Hematopoietic multipotent progenitor cell treated with erythropoietin and hydrocortisone succinate and interleukin-3 and kit ligand, for 4 days (in vitro differentiated cells): Measurements from ENCODE around the gene CTNNBL1.
"Not testable (repeated sequence)": the region's sequence is repeated elsewhere in the genome, so short reads cannot be mapped to it uniquely, and the experiment has no call there.

Source experiments
- DNase-seq: peaks from one replicate; pipeline ENCODE4 v3.0.0-alpha.2; 2015

The CTNNBL1 gene

DNA sequence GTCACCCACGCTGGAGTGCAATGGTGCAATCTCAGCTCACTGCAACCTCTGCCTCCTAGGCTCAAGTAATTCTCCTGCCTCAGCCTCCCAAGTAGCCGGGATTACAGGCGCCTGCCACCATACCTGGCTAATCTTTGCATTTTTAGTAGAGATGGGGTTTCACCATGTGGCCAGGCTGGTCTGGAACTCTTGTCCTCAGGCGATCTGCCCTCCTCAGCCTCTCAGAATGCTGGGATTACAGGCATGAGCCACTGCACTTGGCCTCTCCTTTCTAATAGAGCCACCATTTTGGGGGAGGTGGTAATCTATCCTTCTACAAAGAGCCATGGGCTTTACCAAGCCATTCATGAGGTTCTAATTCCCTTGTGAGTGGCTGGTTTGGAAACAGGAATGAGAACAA is 14.1 kb upstream of the CTNNBL1 start:
- not testable (repeated sequence) for DNase-seq

GRCh38 chr20:37680420-37680819 is 13.4 kb upstream of the CTNNBL1 start:
- DNase-seq, result peak; percentile 29

DNA sequence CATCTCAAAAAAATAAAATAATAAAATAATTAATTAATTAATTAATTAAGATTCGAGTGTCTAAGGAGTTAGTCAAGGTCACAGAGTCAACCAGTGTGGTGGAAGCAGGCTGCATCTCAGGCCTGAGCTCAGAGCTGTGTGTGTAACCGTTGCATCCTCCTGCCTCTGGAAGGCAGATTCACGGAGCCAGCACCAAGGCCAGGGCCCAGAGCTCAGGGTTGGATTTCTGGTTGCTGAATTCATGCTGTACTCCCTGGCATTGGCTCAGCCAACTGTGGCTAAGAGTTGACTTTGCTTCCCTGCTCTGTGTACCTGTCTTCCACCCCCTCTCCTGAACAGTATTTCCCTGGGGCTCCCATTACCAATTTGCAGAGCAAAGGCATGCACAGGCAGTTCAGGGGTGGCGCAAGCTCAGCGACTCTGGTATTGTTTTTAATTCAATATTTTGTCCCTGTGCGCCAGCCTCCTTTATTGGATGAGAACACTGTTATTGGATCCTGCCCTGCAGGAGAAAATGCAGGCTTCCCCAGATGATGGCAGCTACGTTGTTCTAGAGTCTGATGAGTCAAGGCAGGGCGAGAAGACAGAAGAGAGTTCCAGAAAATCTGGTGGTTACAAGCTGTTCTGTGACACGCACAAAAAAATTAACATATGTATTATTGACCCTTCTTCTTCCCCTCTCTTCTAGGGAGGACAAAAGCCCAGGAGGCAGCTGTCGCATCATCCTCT is 12.3 kb upstream of the CTNNBL1 start:
- DNase-seq, result no peak

- DNase-seq, result not testable (repeated sequence)
These were observed 10.7 kb upstream of the CTNNBL1 start for GRCh38 chr20:37683146-37683545.

- no peak for DNase-seq
These were observed 6.9 kb upstream of the CTNNBL1 start for GRCh38 chr20:37686762-37687477.

DNA sequence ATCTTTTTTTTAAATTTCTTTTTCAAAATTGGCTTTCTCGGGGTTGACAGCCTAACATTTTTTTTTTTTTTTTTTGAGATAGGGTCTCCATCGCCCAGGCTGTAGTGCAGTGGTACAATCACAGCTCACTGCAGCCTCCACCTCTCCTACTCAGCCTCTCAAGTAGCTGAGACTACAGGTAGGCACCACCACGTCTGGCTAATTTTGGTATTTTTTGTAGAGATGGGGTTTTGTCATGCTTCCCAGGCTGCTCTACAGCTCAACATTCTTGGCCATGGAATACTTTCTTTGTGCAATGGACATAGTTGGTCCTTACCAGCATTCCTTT is 6.4 kb upstream of the CTNNBL1 start:
- no peak for DNase-seq

- no peak for DNase-seq
These were observed 5.7 kb upstream of the CTNNBL1 start for GRCh38 chr20:37688093-37688492.

DNA sequence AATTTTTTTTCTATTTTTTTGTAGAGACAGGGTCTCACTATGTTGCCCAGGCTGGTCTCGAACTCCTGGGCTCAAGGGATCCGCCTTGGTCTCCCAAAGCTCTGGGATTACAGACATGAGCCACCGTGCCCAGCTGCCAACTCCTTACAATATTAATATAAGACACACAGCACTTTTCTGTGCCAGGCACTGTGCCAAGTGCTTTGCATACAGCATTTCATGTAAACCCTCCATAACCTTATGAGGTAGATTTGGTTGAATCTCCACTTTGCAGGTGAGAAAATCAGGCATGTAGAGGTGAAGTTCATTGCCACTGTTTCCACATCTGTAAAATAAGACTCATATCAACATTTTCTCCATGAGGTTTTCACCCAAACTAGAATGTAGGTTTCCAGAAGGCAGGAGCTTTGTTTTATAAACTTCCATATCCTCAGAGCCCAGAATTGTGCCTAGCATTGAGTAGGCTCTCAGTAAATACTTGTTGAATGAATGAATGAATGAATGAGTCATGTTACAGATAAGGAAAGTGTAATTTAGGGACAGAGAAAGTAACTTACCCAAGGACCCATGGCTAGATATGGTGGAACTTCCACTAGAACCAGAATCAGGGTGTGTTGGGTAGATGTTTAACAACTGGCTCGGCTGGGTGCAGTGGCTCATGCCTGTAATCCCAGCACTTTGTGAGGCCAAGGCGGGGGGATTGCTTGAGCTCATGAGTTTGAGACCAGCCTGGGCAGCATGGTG is 3.0 kb upstream of the CTNNBL1 start:
- no peak for DNase-seq

DNA sequence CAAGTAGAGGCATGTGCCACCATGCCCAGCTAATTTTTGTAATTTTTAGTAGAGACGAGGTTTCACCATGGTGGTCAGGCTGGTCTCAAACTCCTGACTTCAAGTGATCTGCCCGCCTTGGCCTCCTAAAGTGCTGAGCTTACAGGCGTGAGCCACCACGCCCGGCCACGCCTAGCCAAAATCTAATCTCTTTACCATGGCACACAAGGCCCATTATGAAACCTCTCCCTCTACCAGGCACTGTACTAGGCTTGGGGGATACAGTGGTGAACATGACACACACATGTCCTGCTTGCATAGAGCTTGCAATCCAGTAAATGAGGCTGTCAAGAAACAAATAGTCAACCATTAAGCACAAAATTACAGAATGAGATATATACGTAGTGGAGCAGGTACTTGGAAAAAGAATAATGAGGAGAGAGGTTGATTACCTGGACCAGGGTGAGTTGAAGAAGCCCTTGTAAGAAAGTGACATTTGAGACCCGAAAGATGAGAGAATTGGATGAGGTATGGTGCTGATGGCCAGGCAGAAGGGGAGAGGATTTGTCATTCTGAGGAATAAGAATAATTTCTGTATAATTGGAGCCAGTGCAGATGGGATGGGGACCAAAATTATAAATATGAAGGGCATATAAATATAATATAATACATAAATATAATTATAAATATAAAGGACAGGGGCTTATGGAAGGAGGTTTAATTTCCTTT is 1.2 kb upstream of the CTNNBL1 start:
- peak; percentile 34 for DNase-seq

- DNase-seq, result peak; percentile 34
These were observed 592 bp upstream of the CTNNBL1 start for GRCh38 chr20:37693242-37693634.

DNA sequence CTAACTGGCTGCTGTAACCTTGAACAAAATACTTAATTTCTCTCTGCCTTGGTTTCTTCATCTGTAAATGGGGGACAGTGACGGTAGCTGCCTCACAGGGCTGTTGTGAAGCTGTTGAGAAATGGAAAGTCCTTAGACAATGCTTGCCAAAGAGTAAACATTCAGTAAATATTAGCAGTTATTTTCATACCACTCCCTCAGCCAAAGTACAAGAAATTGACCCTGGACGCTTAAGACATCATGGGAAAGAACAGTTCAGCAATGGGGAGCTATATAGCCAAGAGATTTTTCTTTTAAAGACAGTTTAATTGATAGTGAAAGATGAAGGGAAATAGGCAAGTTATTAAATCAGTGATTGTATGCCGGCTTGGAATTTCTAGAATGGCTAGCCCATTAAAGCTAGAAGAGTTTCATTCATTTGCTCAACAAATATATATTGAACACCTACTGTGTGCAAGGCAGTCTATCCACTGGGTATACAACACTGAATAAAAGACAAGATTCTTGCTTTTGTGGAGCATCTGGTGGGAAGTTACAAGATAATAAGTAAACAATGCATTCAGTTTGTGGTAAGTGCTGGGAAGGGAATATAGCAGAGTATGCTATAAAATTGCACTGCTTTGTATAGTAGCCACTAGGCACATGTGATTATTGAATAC is 2.0 kb downstream of the CTNNBL1 start:
- DNase-seq, result no peak

DNA sequence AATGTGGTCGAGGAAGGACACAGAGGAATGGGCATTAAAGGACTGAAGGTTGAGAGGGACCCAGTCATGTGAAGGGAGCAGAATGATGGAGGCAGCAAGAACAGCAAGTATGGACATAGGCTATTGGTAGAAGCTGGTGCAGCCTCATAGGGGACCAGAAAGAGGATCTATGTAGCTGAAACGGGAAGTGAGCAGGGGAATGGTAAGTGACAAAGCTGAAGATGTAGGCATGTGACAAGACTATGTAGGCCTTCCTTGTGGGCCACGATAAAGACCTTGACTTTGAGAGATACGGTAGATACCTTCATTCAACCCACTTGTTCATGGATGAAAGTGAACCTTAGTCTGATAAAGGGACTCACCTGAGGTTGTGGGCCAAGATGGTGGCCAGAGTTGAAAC is 3.5 kb downstream of the CTNNBL1 start:
- DNase-seq, result peak; percentile 74

- DNase-seq, result peak; percentile 70
These were observed 5.4 kb downstream of the CTNNBL1 start for GRCh38 chr20:37699202-37699601.

- no peak for DNase-seq
These were observed 6.5 kb downstream of the CTNNBL1 start for GRCh38 chr20:37700301-37700700.

- DNase-seq, result peak; percentile 62
These were observed 7.8 kb downstream of the CTNNBL1 start for GRCh38 chr20:37701676-37702075.

GRCh38 chr20:37702403-37703034 is 8.7 kb downstream of the CTNNBL1 start:
- DNase-seq, result peak; percentile 69

DNA sequence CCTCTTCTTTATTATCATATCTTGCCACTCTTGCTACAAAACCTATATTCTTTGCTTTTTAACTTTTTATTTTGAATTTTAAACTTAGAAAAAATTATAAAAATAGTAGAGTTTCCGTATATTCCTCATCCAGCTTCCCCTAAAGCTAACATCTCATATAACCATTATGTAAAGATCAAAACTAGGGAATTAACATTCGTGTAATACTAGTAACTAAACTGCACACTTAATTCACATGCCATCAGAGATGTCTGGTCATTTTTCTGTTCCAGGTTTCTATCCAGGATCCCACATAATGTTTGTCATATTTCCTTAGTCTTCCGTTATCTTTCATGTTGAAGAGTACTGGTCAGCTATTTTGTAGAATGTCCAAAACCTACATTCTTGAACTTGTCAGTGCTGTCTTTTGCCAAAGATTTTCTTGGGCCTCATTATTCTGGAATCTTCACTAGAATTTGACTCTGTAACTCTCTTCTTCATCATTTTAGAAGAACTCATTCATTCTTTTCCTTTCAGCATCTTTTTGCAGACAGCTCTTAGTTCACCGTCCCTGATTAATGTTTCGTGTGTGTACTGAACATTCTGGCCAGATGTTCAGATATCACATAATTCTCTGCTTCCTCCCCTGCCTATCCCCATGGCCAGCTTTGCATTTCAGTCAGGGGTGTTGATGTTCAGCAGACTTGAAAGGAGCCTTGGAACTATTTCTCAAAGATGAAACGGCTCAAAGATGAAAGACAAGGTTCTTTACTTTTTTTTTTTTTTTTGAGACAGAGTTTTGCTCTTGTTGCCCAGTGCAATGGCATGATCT is 9.4 kb downstream of the CTNNBL1 start:
- DNase-seq, result peak; percentile 57

GRCh38 chr20:37704955-37705354 is 11.1 kb downstream of the CTNNBL1 start:
- DNase-seq, result no peak

DNA sequence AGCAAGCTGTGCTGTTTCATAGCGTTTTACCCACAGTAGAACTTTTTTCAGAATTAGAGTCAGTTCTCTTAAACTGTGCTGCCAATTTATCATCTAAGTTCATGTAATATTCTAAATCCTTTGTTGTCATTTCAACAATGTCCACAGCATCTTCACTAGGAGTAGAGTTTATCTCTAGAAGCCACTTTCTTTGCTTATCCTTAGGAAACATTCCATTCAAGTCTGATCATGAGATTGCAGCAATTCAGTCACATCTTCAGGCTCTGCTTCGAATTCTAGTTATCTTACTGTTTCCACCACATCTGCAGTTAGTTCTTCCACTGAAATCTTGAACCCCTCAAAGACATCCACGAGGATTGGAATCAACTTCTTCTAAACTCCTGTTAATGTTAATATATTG is 12.5 kb downstream of the CTNNBL1 start:
- DNase-seq, result no peak

GRCh38 chr20:37711001-37711400 is 17.2 kb downstream of the CTNNBL1 start:
- peak; percentile 94 for DNase-seq
